ENCODE results near the gene PAFAH1B2.
A peak's percentile ranks its signal among the peaks of the same experiment; 100 is the strongest.
"Not testable (repeated sequence)": the region's sequence is repeated elsewhere in the genome, so short reads cannot be mapped to it uniquely, and the experiment has no call there.

PAFAH1B2 gene

DNA sequence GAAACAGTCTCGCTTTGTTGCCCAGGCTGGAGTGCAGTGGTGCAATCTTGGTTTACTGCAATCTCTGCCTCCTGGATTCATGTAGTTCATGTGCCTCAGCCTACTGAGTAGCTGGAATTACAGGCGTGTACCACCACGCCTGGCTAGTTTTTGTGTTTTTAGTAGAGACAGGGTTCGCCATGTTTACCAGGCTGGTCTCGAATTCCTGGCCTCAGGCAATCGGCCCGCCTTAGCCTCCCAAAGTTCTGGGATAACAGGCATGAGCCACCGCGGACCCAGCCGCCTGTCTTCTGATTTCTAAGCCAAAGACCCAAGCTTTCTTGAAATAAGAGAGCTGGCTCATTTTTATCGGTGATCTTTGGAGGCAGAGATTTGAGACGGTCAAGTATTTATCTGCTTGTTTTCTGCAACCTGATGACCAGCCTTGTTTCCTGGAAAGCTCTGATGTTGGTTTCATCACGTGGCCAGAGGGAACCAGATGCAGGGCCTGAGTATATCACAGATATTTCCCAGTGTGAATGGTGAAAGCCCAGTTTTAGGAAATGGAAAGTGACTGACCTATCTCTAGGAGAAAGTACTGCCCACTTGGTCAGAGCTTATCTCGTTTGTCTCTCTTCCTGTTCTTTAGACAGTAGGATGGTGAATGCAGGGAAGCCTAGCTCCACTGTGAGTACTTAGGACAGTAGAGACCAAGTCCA, 28.8 kb downstream of the PAFAH1B2 start:
- no peak for DNase-seq (ENCODE audit: low read depth)

DNA sequence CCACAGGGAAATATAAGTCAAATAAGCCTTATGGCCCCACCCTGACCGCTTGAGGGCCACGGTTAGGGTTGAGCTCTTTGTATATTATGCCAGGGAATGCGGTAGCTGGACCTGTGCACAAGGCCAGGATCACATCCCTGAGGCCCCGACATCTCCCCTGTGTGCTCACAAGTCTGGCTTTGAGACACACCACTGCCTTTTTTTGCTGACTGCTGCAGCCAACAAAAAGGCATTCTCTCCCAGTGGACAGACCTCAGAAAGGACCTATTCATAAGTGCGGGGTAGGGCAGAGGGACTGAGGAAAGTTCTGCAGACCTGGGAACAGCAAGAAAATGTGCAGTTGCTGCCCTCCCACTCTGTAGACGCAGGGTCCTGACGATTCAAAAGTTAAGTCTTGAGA, 31.0 kb downstream of the PAFAH1B2 start:
- DNase-seq (ENCODE audit: low read depth), result no peak

GRCh38 chr11:117175781-117176180, 31.7 kb downstream of the PAFAH1B2 start:
- DNase-seq (ENCODE audit: low read depth), result no peak

DNA sequence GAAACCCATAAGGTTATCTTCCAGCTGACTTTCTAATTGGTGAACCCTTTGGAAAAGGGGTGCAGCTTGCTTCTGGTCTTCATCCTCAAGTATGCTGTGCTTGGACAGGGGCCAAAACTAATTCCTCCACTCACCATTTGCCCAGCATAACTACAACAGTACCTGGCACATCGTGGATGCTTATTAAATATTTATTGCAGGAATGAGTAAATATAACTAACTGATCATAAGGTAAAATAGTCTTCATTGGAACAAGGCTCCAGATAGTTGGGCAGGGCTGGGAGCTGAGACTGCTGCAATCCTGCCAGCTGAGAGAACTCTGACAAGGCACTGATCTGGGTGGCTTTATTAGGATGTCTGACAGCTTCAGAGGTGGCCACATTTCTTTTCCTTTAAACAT, 32.1 kb downstream of the PAFAH1B2 start:
- DNase-seq (ENCODE audit: low read depth), result no peak

GRCh38 chr11:117177534-117178209, 33.6 kb downstream of the PAFAH1B2 start:
- no peak for DNase-seq (ENCODE audit: low read depth)

GRCh38 chr11:117178210-117179034, 34.3 kb downstream of the PAFAH1B2 start, which contains the start of gene SIDT2:
Gene SIDT2, plus strand, starts transcription at chr11:117178743. Its CDS starts 521 bp downstream, at chr11:117179264.
- DNase-seq (ENCODE audit: low read depth), result peak; percentile 95

DNA sequence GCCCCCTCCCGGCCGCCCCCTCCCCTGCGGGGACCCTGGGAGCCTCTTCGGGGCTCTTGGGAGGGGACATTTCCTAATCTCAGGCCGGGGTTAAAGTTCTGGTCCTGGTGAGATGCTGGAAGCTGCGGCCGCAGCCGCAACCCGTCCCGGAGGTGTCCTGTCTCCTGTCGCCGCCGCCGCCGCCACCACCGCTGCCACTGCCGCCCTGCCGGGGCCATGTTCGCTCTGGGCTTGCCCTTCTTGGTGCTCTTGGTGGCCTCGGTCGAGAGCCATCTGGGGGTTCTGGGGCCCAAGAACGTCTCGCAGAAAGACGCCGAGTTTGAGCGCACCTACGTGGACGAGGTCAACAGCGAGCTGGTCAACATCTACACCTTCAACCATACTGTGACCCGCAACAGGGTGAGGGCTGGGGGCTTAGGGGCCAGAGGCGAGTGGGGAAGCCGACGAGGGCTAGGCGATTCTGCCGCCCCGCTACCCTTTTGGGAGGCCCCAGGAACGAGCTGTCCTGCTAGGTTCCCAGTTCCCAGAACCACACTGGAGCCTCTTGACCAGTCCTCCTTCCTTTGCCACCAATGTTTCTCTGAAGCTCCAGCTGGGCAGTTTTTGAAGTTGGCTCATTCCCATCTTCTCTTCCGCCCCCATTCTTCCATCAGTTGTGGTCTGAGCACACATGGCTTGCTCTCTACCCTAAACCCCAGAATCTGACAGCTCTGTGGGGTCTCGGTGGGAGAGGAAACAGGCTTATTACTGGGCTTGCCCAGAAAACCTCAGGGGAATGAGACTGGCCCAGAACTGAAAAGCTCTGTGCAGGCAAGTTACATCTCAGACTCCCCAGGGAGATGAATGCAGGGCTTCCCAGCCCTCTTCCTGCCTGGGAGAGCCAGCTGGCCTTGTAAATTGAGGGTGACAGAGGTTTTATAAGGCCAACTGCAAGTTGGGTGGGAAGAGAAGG, 35.2 kb downstream of the PAFAH1B2 start:
- DNase-seq (ENCODE audit: low read depth), result peak; percentile 70

DNA sequence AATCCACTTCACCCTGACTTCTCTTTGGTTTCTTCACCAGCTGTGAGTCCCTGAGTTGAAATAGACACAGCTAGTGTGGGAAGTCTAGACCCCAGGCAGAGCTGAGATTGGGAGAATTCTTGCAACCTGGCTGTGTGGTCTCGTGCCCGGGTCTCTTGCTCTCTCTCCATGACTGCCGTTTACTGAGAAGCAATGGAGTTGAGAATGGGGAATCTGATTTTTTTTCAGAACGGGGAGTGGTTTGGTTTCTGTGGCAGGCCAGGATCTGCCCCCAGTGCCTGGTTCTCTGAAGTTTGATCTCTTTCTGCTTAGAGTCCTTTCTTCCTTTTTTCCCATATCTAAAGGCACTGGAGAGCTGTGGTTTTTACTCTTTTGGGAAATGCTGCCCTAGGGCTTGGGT, 35.9 kb downstream of the PAFAH1B2 start:
- peak; percentile 63 for DNase-seq (ENCODE audit: low read depth)

DNA sequence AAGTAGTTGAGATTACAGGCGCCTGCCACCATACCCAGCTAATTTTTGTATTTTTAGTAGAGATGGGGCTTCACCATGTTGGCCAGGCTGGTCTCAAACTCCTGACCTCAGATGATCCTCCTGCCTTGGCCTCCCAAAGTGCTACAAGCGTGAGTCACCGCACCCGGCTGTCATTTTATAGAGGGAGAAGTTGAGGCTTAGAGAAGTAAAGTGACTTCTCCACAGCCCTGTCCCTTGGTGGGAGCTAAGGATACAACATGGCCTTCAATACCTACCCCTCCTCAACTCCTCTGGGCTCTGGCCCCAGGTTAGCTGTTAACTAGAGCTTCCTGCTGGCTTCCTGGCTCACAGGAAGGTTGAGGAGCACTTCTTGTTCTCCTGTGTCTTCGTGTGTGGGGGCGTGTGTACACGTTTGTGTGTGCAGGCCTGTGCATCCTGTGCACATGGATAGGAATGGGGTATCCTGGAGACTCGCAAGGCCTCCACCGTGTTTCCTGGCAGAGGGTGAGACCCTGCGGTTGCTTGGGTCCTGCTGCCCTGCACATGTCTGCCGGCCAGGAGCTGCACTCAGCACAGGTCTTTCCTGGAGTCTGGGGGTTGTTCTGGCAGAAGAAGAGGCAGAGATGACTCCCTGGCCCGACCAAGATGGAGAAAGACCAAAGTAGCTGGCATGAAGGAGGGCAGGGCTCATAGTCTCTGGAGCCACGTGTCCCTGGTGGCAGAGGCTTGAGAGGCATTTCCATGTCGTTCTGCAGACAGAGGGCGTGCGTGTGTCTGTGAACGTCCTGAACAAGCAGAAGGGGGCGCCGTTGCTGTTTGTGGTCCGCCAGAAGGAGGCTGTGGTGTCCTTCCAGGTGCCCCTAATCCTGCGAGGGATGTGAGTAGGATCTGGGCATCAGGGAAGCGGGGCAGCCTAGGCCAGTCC, 36.8 kb downstream of the PAFAH1B2 start:
- peak; percentile 76 for DNase-seq (ENCODE audit: low read depth)

DNA sequence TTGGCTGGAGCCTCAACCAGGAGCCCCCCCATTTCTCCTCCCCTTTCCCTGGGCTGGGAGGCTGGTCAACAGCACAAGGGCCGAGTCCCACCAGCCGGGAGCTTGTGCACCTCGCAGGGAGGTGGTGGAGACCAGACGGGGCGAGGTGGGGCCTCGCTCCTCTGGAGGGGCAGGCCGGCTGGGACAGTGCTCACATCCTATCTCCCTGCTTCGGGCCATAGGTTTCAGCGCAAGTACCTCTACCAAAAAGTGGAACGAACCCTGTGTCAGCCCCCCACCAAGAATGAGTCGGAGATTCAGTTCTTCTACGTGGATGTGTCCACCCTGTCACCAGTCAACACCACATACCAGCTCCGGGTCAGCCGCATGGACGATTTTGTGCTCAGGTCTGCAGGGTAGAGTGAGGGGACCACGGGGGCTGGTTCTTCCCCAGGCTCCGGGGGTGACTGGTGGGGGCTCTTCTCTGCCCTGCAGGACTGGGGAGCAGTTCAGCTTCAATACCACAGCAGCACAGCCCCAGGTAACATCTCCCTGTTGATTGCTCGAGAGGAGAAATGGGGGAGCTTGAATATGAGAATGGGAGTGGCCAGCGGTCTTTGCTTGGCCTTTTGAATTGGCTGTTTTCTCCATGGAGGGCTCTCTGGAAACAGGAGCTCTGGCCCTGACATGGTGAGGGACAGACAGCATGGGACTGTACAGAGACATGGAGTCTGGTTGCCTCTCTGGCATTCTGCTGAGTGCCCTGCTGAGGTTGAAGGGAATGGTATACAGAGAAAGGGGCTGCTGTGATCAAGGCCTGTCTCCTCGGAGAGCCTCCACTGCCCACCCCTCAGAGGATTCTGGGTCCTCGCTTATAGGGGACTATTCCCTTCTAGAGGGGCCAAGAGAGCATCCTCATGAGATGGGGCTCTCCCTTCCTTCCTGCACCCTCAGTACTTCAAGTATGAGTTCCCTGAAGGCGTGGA, 37.8 kb downstream of the PAFAH1B2 start:
- no peak for DNase-seq (ENCODE audit: low read depth)

DNA sequence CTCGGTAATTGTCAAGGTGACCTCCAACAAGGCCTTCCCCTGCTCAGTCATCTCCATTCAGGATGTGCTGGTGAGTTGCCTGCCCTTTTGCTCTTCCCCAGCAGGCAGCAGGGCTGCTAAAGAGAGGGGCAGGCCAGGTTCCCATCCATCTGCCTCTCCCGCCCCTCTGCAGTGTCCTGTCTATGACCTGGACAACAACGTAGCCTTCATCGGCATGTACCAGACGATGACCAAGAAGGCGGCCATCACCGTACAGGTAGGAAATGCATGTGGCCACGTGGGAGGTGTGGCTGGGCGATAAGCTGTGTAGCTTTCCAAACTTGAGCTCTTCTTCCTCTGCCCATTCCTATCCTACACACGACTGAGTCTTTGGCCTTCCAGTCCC, 38.5 kb downstream of the PAFAH1B2 start:
- no peak for DNase-seq (ENCODE audit: low read depth)

DNA sequence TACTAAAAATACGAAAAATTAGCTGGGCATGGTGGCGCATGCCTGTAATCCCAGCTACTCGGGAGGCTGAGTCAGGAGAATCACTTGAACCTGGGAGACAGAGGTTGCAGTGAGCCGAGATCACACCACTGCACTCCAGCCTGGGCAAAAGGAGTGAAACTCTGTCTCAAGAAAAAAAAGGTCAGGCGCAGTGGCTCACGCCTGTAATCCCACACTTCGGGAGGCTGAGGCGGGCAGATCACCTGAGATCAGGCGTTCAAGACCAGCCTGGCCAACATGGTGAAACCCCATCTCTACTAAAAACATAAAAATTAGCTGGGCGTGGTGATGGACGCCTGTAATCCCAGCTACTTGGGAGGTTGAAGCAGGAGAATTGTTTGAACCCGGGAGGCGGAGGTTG, 39.1 kb downstream of the PAFAH1B2 start:
- not testable (repeated sequence) for DNase-seq (ENCODE audit: low read depth)

DNA sequence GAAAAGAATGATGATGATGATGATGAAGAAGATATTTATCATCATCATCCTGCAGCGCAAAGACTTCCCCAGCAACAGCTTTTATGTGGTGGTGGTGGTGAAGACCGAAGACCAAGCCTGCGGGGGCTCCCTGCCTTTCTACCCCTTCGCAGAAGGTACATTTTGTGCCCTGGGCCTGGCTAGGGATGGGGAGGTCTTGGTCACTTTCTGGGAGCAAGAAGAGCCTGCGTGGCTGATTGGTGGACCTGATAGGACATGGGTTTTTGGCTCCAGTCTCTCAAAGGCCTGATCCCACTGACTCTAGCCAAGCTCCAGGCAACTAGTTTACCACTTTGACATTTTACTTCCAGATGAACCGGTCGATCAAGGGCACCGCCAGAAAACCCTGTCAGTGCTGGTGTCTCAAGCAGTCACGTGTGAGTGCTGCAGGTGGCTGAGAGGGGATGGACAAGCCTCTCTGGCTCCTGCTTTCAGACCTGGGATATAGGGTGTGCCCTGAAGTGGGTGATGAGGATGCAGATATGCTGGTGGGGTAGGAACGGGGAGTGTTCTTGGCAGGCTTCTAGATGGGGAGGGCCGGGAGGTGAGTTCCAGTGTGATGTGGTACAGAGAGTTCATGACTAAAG, 39.8 kb downstream of the PAFAH1B2 start:
- no peak for DNase-seq (ENCODE audit: low read depth)

DNA sequence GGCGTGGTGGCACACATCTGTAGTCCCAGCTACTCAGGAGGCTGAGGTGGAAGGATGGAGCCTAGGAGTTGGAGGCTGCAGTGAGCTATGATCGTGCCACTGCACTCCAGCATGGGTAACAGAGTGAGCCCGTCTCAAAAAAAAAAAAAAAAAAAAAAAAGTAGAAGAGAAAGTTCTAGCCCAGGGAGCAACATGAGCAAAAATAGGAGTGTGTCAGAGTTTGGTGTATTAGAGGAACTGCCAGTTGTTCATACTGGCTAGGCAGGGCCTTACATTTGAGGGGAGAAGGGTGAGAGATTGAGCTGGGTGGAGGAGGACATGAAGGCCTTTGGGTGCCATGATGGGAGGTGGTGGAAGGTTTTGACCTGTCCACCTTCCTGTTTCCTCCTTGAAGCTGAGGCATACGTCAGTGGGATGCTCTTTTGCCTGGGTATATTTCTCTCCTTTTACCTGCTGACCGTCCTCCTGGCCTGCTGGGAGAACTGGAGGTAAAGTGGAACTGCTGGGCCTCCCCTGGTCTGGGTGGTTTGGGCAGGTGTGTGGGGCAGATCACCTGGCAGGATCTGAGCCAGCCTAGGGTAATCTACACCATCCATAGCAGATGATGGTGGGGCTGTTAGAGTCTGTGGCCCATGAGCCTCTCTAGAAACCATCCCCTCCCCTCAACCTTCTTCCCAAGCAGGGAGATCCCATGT, 41.8 kb downstream of the PAFAH1B2 start:
- no peak for DNase-seq (ENCODE audit: low read depth)

GRCh38 chr11:117186431-117186761, 42.3 kb downstream of the PAFAH1B2 start:
- no peak for DNase-seq (ENCODE audit: low read depth)

DNA sequence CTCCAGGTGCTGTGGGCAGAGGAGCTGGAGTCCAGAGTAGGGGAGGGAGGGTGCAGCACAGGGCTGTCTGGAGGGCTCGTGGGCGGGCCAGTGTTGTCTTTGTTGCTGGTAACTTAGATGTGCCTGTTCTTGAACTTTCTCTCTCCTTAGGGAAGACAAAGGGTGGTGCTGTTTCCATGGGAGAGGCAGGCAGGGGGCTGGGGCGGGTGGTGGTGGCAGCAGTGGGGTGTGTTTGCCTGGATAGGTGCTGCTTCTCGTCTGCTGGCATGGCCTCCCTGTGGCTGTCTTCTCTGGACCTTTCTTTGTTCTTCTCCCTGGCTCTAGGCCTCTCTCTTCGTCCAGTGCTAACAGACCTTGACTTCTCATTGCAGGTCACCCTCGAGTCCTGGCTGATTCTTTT, 42.9 kb downstream of the PAFAH1B2 start:
- no peak for DNase-seq (ENCODE audit: low read depth)

GRCh38 chr11:117187428-117187798, 43.3 kb downstream of the PAFAH1B2 start:
- no peak for DNase-seq (ENCODE audit: low read depth)

- DNase-seq (ENCODE audit: low read depth), result no peak
Measured at GRCh38 chr11:117187799-117188481, 43.9 kb downstream of the PAFAH1B2 start.

Data from EH (cell line).